C1 segment of cervical spinal cord (tissue), 14 donors: ENCODE results near the gene GARIN5B.
A peak's percentile ranks its signal among the peaks of the same experiment; 100 is the strongest.

ENCODE experiments used
- DNase-seq, 14 donors: peaks; one replicate each; lab custom pipeline; 2025; lab: John Stamatoyannopoulos, UW

GARIN5B gene

GRCh38 chr19:55389386-55390317 lies 26.6 kb upstream of the GARIN5B start:
- DNase-seq = no peak

GRCh38 chr19:55387736-55388497 lies 24.9 kb upstream of the GARIN5B start:
- no peak for DNase-seq

- peak in 1 of 14 donors; percentile 34 for DNase-seq
Observed at GRCh38 chr19:55386493-55386971, 23.5 kb upstream of the GARIN5B start.

- peak in 13 of 14 donors; percentile 33 to 98 (median 97) for DNase-seq
Observed at GRCh38 chr19:55385724-55386492, 22.8 kb upstream of the GARIN5B start, which contains the start of gene RPL28. TSS of gene RPL28 (plus strand) at chr19:55385932. CDS start at chr19:55386358, 426 bp downstream.

GRCh38 chr19:55384920-55385723 lies 22.1 kb upstream of the GARIN5B start:
- peak; percentile 49 to 98 (median 94) for DNase-seq

- peak in 10 of 14 donors; percentile 31 to 62 (median 46) for DNase-seq
Observed at GRCh38 chr19:55384131-55384919, 21.3 kb upstream of the GARIN5B start, which contains the start of gene TMEM238. TSS of gene TMEM238 (minus strand) at chr19:55384292. CDS start at chr19:55384259, 33 bp downstream.

GRCh38 chr19:55383279-55384130 lies 20.4 kb upstream of the GARIN5B start:
- DNase-seq = peak in 9 of 14 donors; percentile 6 to 54 (median 32)

GRCh38 chr19:55382522-55383054 lies 19.5 kb upstream of the GARIN5B start:
- DNase-seq = no peak

GRCh38 chr19:55382013-55382412 lies 19.0 kb upstream of the GARIN5B start:
- DNase-seq = no peak

GRCh38 chr19:55379174-55379573 lies 16.1 kb upstream of the GARIN5B start:
- no peak for DNase-seq

- DNase-seq = no peak
Observed at GRCh38 chr19:55377356-55378131, 14.5 kb upstream of the GARIN5B start.

- DNase-seq = no peak
Observed at GRCh38 chr19:55376241-55376933, 13.3 kb upstream of the GARIN5B start, which contains the start of gene TMEM190. TSS of gene TMEM190 (plus strand) at chr19:55376826. CDS start at chr19:55376854, 28 bp downstream.

GRCh38 chr19:55373993-55374757 lies 11.1 kb upstream of the GARIN5B start:
- no peak for DNase-seq

GRCh38 chr19:55373306-55373992 lies 10.4 kb upstream of the GARIN5B start:
- no peak for DNase-seq

- no peak for DNase-seq
Observed at GRCh38 chr19:55372316-55373081, 9.4 kb upstream of the GARIN5B start.
